Heart left ventricle (tissue), 16 donors: Measurements from ENCODE around the gene CGB8. TPM values are rescaled to one million over a fixed set of nuclear protein-coding genes. Genes with fewer than 3 reads are reported as not detected.

Source experiments
- ATAC-seq, 4 donors: fragments of 200-7000 bp; cut with Tn5 transposase; one replicate each; pipeline ENCODE4 v1.9.1; 2020 to 2022; ENCODE audit warnings: moderate library complexity in 4 of 4, mild to moderate bottlenecking in 3 of 4, moderate number of reproducible peaks in 1 of 4
- DNase-seq, 5 donors: peaks; one replicate each; pipeline ENCODE4 v3.0.0-alpha.2; 2020
- H3K27ac ChIP-seq, 12 donors: fragments of 200-600 bp; sonication (generic) in 4 of 12; one replicate each; pipeline versions ENCODE4 v1.5.0 to v1.8.0; 2016 to 2022; ENCODE audit warnings: mild to moderate bottlenecking in 2 of 12
- H3K27me3 ChIP-seq, 9 donors: fragments of 200-600 bp; sonication (generic) in 2 of 9; one replicate each; pipeline versions ENCODE4 v1.5.1 to v1.8.0; 2016 to 2022; ENCODE audit warnings: mild to moderate bottlenecking in 3 of 9
- H3K36me3 ChIP-seq, 9 donors: fragments of 200-600 bp; sonication (generic) in 2 of 9; one replicate each; pipeline versions ENCODE4 v1.5.0 to v1.8.0; 2018 to 2022; ENCODE audit warnings: mild to moderate bottlenecking in 2 of 9
- H3K4me1 ChIP-seq, 12 donors: fragments of 200-600 bp; sonication (generic) in 4 of 12; one replicate each; pipeline versions ENCODE4 v1.5.0 to v1.8.0; 2016 to 2022; ENCODE audit warnings: mild to moderate bottlenecking in 3 of 12
- H3K4me3 ChIP-seq, 12 donors: fragments of 200-600 bp; sonication (generic) in 4 of 12; one replicate each; pipeline versions ENCODE4 v1.5.0 to v1.8.0; 2017 to 2022; ENCODE audit warnings: mild to moderate bottlenecking in 9 of 12, moderate library complexity in 4 of 12
- H3K9me3 ChIP-seq, 12 donors: fragments of 200-600 bp; sonication (generic) in 4 of 12; one replicate each; pipeline versions ENCODE4 v1.5.0 to v1.8.0; 2016 to 2022; ENCODE audit warnings: mild to moderate bottlenecking in 1 of 12
- POLR2A ChIP-seq, 2 donors: fragments of 450-650 bp; IDR thresholded peaks; one replicate each; pipeline ENCODE4 v1.6.1; 2017; ENCODE audit warnings: antibody characterized with exemption in 2 of 2, mild to moderate bottlenecking in 2 of 2, moderate library complexity in 2 of 2
- WGBS, 4 donors: extraction: QIAGEN DNeasy Blood & Tissue Kit in 2 of 4; methylation state at CpG; one replicate each; pipeline versions ENCODE4 v1.1.5 to v1.1.7; 2013 to 2018; 5-methylcytosine and 5-hydroxymethylcytosine counted together
- intact Hi-C, 10 donors: fragments of 100-400 bp; cut with DNase I; formaldehyde crosslinking; loops; one replicate each; pipeline versions ENCODE4 v1.11.1 to v1.14.2; 2022
- polyA plus RNA-seq, 2 donors: library from polyadenylated mRNA; stranded (reverse); fragments of 200-250 nt; gene quantifications; one replicate each; pipeline ENCODE4 v1.2.3, GENCODE V29; 2013
- total RNA-seq, 9 donors: library from RNA; depleted of rRNA in 2 of 9; stranded (reverse); fragments of >200 nt in 2 of 9; fragmentation: NEBNext Ultra II Directional in 3 of 9; extraction: Animal tissue kit (Norgen Biotek cat#: 25700) in 3 of 9; gene quantifications; one replicate each; pipeline versions ENCODE4 v1.1.0 to v1.2.4, GENCODE V29; 2016 to 2023
- TF ChIP-seq, protein P1 (sequence below), 12 donors: fragments of 200-600 bp; sonication (generic) in 4 of 12; IDR thresholded peaks; one replicate each; pipeline versions ENCODE4 v1.5.0 to v1.8.0; 2018 to 2022; ENCODE audit warnings: antibody characterized with exemption in 12 of 12, mild to moderate bottlenecking in 5 of 12
- donor health status: ischemic (EF 13 %, LVEDD 7.1; RV severe dilation, severe dysfunction).
- donor health status: healthy with polysubstance abuse.
- donor health status: DM: no; HTN: yes; CAD: no.
- donor health status: DM: no; HTN: no; CAD: no.
- donor health status: ischemic (EF 25% LVEDD 6.9; RV normal size, moderate dysfunction).
- donor health status: ischemic (EF 25% LVEDD 5.7; RV mildly dilated, moderate dysfunction).
- donor health status: healthy.
- donor health status: DM: yes; HTN: yes; CAD: no.
- donor health status: ischemic (EF 35%, LVEDD 5.7; RV mildly dilated, moderate dysfunction).
- donor health status: nonischemic (EF 11% LVEDD 7.7; RV severe dilation, severe dysfunction).
- donor health status: DM: yes; HTN: yes; CAD: no.
- donor health status: PGD.
- donor health status: ischemic (EF 29% LVEDD 5.4; RV normal size, mild dysfunction).
- donor health status: nonischemic (EF 23%, LVEDD 6.1; RV moderate dilation, normal function).

The CGB8 gene
- total and polyA plus RNA-seq, 11 donors = not detected

DNA sequence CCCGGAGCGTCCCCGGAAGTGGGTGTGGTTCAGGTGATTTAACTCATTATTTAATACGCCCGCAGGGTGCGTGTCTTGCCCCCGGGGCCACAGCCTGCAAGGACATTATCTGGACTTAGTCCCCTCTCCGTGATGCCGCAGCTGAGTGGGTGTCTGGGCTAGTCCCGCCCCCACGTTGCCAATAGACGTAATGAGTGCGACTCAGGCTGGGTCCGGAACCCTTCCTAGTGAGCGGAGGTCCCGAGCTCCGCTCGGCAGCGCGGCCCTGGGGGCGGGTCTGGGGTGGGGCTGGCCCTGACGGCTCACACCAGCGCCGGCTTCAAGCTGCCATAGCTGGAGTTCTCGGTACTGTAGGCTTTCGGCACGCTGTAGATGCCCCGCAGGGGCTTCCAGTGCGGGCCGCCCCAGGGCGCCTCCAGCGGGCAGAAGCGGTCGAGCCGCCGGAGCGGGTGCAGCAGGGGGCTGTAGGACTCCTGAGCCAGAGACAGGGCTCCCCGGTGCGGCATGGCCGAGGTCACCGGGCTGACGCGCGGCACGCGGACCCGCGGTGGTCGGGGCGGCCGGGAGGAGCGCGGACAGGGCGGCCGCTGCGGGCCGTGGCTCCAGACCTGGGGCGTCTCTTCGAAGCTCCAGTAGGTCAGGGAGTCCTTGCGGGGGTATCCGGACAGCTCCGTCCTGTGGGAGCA, 31.1 kb downstream of the CGB8 start:
- Histone ChIP-seq H3K36me3 (peaks cover 0 to 32% (median 13%) of the 10 kb centered on the region in 9 donors), H3K4me1 (peaks cover 0 to 29% (median 16%) of the 10 kb centered on the region in 12 donors), H3K9me3 (no peaks in the 10 kb centered on the region), H3K27ac (peak overlapping the region in 1 of 12 donors; percentile 42), H3K27me3 (peaks cover 0 to 25% (median 0%) of the 10 kb centered on the region in 9 donors), H3K4me3 (peak overlapping the region; percentile 15 to 63 (median 52))
- 1 to 2% (median 1%) methylated on average over 25 to 62 of the region's 62 CpGs for WGBS, 4 donors
- ATAC-seq = peak in 3 of 4 donors; percentile 51 to 71 (median 69)
- DNase-seq = peak; percentile 31 to 77 (median 53)
- intact Hi-C loops = no loop called here
- no peak for TF ChIP-seq POLR2A (IDR thresholded peaks at IDR 0.05)
- TF ChIP-seq, protein P1, sequence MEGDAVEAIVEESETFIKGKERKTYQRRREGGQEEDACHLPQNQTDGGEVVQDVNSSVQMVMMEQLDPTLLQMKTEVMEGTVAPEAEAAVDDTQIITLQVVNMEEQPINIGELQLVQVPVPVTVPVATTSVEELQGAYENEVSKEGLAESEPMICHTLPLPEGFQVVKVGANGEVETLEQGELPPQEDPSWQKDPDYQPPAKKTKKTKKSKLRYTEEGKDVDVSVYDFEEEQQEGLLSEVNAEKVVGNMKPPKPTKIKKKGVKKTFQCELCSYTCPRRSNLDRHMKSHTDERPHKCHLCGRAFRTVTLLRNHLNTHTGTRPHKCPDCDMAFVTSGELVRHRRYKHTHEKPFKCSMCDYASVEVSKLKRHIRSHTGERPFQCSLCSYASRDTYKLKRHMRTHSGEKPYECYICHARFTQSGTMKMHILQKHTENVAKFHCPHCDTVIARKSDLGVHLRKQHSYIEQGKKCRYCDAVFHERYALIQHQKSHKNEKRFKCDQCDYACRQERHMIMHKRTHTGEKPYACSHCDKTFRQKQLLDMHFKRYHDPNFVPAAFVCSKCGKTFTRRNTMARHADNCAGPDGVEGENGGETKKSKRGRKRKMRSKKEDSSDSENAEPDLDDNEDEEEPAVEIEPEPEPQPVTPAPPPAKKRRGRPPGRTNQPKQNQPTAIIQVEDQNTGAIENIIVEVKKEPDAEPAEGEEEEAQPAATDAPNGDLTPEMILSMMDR (IDR thresholded peaks at IDR 0.05) = peak in 9 of 12 donors; percentile 32 to 68 (median 50)

DNA sequence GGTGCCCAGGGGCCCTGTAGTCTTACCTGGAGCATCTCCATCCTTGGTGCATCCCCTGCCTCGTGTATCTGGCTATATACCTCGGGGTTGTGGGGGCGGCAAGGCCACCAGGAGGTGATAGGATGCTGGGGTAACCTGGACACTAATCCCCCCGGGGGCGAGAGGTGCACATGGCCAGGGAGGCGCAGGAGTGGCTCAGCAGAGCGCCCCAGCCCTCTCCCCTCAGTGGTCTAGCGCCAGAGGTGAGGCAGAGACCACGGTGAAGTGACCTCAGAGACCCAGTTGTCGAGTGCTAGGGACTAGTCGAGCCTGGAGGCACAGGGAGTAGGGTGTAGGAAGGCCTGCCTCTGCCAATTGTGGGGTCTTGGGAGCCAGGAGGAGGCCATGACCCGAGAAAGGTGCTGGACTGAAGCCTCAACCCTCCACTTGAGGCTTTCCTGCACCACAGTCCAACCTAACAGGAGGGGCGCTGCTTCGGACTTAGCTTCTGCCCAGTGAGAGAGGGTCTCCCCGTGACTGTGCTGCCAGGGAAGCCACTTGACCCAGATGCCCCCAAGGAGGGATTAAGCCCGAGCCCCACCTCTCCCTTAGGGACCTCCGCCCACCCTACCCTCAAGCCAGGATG, 31.8 kb downstream of the CGB8 start, which contains the start of gene LHB:
LHB (minus strand) TSS at position 51 of the 625 bp plus-strand sequence; CDS start at position 41, 10 bp downstream.
- intact Hi-C loops = no loop called here
- WGBS, 4 donors = 76 to 83% (median 77%) methylated on average over 10 to 17 of the region's 17 CpGs

DNA sequence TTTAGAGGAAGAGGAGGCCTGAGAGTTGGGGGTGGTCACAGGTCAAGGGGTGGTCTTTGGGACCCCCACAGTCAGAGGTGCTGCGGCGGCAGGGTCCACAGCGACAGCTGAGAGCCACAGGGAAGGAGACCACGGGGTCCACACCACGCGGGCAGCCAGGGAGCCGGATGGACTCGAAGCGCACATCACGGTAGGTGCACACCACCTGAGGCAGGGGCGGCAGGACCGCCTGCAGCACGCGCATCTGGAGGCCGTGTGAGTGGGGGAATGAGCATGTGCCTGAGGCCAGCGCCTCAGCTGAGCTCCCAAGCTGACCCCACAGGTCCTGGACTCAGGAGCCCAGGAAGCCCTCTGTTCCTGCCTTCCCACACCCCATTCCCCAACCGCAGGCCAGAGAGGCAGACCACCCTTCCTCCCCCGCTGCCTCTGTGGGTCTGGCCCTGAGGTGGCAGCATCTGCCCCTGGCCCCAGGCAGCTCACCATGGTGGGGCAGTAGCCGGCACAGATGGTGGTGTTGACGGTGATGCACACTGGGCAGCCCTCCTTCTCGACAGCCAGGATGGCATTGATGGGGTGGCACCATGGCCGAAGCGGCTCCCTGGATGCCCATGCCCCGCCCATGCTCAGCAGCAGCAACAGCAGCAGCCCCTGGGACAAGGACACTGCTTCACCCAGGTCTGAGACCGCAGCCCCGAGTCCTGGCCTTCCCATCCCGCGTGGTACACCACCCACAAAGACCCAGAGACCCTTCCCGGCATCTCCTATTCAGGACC, 32.7 kb downstream of the CGB8 start:
- Histone ChIP-seq H3K4me3 (no peak overlapping the region), H3K36me3 (peaks cover 0 to 47% (median 26%) of the 10 kb centered on the region in 9 donors), H3K27ac (no peak overlapping the region), H3K27me3 (peaks cover 0 to 25% (median 0%) of the 10 kb centered on the region in 9 donors), H3K9me3 (no peaks in the 10 kb centered on the region), H3K4me1 (peaks cover 0 to 29% (median 16%) of the 10 kb centered on the region in 12 donors)
- intact Hi-C loops = no loop called here
- ATAC-seq = no peak
- TF ChIP-seq, protein P1 (IDR thresholded peaks at IDR 0.05) = no peak
- TF ChIP-seq POLR2A (IDR thresholded peaks at IDR 0.05) = no peak
- 95 to 100% (median 96%) methylated on average over 11 to 26 of the region's 29 CpGs for WGBS, 4 donors
- DNase-seq = no peak

More for the DNA sequence above, 31.8 kb downstream of the CGB8 start, which contains the start of gene LHB:
- Histone ChIP-seq H3K27me3 (peaks cover 0 to 25% (median 0%) of the 10 kb centered on the region in 9 donors), H3K4me1 (peaks cover 0 to 29% (median 16%) of the 10 kb centered on the region in 12 donors), H3K9me3 (no peaks in the 10 kb centered on the region), H3K4me3 (peak within 1 kb of the TSS; percentile 15 to 63 (median 52)), H3K36me3 (peaks cover 0 to 38% (median 17%) of the 10 kb centered on the region in 9 donors), H3K27ac (peak within 1 kb of the TSS in 1 of 12 donors; percentile 42)
- DNase-seq = no peak
- no peak for ATAC-seq
- no peak for TF ChIP-seq POLR2A (IDR thresholded peaks at IDR 0.05)
- TF ChIP-seq, protein P1 (IDR thresholded peaks at IDR 0.05) = no peak
